Frontal cortex (tissue), 4 donors: ENCODE data around the gene UIMC1. TPM values are rescaled to one million over a fixed set of nuclear protein-coding genes. Genes with fewer than 3 reads are reported as not detected.

Source experiments
- DNase-seq, 2 donors: peaks; one replicate each; pipeline ENCODE4 v3.0.0; 2012; ENCODE audit warnings: low spot score in 2 of 2
- FAIRE-seq: peaks from 2 replicates; lab custom pipeline; 2012; peaks lifted over from hg19 to GRCh38; lab: Jason Lieb, UNC
- total RNA-seq: library from RNA; depleted of rRNA; stranded (reverse); fragments of >200 nt; gene quantifications from one replicate; pipeline ENCODE4 v1.2.3, GENCODE V29; 2014
- donor health status: control.
- donor health status: control.
- donor health status: control.

Gene UIMC1
- total RNA-seq, 1 donor from 2014 or later, result 109 TPM

- FAIRE-seq (no peak), DNase-seq (no peak)
Measured at GRCh38 chr5:176965633-176966032, 40.9 kb downstream of the UIMC1 start.

DNA sequence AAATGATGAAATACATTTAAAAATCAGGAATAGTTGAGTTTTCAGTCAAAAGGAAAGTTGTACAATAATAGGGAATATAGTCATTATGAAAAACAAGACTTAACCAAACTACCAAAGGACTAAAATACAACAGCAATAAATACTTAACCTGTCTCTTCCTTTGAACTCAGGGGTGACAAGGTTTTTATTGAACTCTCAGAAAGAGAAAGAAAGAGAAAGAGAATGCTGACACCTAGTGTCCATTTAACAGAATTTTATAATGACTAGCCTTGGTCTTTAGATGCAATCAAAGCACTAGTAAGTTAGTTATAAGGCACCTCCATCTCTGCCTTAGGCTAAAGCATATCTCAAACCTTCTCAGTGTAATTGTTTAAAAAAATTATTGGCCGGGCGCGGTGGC lies 47.5 kb downstream of the UIMC1 start:
- peak in 1 of 2 donors; percentile 31 for DNase-seq
- FAIRE-seq, result no peak

DNA sequence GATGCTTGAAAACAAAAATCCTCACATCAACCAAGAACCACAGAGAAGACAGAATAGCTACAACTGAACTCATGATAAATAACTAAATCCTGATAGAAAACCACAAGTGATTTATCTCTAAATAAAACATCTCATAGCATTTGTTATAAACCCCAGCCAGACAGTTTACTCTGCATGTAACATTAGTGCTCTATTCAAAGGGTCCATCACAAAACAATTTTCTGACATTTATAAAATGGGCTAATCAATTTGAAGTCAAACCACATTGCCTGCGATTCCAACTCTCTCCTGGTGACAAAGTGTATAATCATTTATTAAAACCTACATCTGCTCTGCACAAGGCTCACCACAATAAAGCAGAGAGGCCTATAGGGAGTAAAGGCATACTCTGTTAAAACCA lies 49.8 kb downstream of the UIMC1 start:
- FAIRE-seq (no peak), DNase-seq (no peak)

DNA sequence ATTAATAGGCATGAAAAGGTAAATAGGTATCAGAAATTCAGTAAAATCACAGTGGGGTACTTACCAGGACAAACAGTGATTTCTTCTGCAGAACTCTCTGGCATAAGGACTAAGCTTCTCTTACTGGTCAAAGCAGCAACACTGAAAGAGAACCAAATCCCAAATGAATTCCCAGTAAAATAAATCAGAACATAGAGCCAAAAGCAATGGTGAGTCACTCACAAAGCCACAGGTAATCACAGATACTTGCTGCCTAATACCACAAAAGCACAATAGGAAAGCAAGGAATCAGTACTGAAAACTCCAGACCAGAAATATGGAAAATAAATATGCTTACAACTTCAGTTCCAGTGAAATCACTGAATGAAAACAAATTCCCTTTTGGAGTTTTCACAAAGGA lies 50.7 kb downstream of the UIMC1 start:
- FAIRE-seq (no peak), DNase-seq (no peak)

DNA sequence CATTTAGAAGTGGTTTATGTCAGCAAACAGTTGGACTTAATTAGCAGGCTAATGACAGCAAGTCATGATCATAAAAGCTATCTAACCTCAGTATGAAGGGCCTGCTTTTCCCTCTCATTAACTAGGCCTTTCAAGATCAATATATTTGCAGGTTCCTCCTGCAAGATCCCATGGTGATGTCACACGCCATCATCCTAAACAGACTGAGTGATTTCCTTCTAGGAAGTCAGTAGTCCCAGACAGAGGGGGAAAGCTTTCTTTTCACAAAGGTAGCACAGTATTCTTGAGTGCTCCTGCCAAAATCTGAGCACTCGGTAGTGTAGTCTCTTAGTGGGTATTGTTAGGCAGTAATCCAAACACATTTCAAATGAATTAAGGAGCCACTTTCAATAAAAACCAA lies 52.5 kb downstream of the UIMC1 start:
- DNase-seq (no peak), FAIRE-seq (no peak)

DNA sequence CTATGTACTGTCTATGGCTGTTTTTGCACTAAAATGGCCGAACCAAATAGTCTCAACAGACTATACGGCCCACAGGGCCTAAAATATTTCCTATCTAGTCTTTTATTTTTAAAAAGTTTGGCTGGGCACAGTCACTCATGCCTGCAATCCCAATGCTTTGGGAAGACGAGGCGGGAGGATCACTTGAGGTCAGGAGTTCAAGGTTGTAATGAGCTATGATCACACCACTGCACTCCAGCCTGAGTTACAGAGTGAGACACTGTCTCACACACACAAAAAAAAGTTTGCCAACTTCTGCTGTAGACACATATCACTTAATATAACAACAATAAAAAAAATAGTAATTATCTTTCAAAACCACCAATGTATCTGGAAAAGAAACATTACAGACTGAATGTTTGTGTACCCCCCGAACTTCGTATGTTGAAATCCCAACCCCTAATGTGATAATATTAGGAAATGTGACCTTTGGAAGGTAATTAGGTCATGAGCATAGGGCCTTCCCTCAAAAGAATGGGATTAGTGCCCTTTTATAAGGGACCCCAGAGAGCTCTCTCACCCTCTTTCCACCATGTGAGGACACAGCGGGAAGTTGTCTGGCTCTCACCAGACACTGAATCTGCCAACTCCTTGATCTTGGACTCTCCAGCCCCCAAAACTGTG lies 53.9 kb downstream of the UIMC1 start:
- no peak for DNase-seq
- FAIRE-seq, result no peak

GRCh38 chr5:176948458-176948857 lies 58.1 kb downstream of the UIMC1 start:
- FAIRE-seq (no peak), DNase-seq (no peak)

DNA sequence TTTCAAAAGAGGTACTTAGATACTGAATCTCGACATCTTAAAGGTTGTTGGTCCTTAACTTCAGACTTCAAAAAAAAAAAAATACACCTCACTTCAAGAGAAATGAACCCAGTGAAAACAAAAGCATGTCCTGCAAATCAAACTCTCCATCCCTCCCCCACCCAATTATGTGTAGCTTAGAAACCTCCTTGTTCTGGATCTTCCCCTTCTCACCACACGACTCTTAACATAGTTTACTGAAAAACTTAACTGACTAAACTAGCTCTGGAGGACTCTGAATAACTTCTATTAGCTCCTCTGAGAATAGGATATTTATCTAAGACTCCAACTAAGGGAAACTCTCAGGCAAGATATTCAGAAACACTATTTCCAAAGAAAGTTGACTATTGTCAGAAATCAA lies 58.7 kb downstream of the UIMC1 start:
- no peak for FAIRE-seq

GRCh38 chr5:176944268-176944667 lies 62.3 kb downstream of the UIMC1 start:
- no peak for FAIRE-seq
- no peak for DNase-seq

More for the DNA sequence above, 58.7 kb downstream of the UIMC1 start:
- no peak for DNase-seq

DNA sequence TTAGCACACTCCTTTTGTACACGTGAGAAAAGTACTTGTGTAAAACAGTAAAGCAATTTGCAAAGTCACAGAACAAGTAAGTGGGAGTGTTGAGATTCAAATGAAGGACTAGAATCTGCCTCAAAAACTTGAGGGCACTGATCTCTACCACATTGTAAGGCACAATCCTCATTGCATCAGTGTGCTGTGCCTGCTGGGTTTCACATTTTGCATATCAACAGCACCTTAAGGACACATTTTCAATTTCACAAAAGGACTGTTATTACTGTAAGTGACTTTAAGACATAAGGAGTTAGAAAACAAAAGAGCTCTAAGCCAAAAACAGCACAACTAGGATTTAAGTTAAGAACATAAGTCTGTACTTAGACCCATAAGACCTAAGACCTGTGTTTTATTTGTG lies 62.8 kb downstream of the UIMC1 start:
- FAIRE-seq, result no peak
- DNase-seq, result no peak

- FAIRE-seq (no peak), DNase-seq (no peak)
Measured at GRCh38 chr5:176941951-176942350, 64.6 kb downstream of the UIMC1 start.

- DNase-seq (no peak), FAIRE-seq (no peak)
Measured at GRCh38 chr5:176938472-176938871, 68.1 kb downstream of the UIMC1 start.

DNA sequence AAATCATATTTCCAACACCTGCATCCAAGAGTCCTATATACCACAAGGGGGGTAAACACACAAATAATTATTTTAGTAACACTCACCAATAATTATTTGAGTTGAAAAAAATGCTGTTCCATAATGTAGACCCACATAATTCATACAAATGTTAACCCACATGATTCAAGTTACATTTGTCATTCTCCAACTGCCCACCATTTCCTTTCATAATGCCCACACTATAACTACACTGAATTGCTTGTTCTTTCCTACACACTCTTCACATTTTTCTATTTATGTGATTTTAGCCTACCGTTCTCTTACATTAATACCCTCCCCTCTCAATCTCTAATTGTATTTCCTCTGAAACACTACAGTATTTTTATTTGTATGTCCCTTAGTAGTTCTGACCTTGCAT lies 71.6 kb downstream of the UIMC1 start:
- DNase-seq (no peak), FAIRE-seq (no peak)

DNA sequence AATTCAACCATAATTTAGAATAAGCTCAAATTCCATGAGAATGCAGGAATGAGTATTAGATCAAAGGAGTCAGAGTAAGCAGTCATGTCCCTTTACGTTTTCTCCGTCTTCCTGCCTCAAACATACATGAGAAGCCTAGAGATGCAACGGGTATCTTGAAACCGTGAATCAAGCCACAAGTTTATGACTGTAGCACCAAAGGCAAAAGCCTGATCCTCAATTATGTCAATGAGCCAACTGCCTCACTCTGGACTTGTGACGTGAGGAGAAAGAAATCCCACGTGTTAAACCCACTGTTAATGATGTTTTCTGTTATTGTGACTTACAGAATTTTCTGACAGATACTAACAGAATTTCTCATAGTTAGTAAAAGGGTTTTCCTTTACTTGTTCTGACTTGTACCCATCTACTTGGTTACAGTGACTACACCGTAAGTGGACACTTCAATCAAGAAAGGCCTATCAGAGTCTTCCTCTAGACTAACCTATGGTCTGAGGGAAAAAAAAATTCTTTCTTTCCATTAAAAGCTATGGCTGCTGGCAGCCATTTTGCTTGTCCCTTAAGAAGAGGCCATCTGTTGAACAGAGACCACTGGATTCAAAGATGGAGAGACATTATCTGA lies 72.2 kb downstream of the UIMC1 start:
- no peak for FAIRE-seq

GRCh38 chr5:176929654-176930053 lies 76.9 kb downstream of the UIMC1 start:
- no peak for DNase-seq
- no peak for FAIRE-seq

More for the DNA sequence above, 72.2 kb downstream of the UIMC1 start:
- DNase-seq, result no peak

GRCh38 chr5:176927562-176927961 lies 79.0 kb downstream of the UIMC1 start:
- DNase-seq (no peak), FAIRE-seq (no peak)

DNA sequence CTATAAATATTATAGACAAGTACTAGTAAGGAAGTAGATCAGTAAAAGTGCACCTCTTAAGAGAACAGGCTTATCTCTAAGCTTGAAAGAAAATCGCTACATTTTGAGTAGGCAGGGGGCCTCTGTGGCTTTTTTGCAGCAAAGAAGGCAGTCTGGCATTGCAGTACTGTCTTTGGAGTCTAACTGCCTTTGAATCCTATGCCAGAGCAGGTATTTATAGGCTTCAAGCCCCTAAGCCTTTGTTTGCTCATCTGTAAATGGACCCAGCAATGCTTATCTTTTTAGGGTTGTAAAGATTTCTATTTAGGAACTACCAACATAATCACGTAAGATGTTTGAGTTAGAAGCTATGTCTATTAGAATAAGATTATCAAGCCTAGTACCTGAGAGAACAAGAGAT lies 83.8 kb downstream of the UIMC1 start:
- FAIRE-seq, result no peak
- DNase-seq, result no peak

DNA sequence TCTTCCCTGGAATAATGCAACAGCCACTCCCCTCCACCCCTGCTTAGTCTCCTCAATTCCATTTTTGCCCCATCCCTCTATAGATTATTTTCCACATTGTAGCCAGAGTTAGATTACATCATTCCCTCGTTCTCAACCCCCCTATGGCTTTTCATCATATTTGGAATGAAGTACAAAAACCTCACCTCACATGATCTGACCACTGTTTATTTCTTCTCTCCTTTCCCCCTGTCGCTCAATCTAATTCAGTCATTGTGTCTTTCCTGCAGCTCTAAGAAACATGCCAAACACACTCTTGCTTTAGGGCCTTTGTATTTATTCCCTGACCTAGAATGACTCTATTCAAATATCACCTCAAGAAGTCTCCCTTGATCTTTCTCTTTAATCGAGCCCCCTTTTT lies 84.9 kb downstream of the UIMC1 start:
- FAIRE-seq (no peak), DNase-seq (no peak)

DNA sequence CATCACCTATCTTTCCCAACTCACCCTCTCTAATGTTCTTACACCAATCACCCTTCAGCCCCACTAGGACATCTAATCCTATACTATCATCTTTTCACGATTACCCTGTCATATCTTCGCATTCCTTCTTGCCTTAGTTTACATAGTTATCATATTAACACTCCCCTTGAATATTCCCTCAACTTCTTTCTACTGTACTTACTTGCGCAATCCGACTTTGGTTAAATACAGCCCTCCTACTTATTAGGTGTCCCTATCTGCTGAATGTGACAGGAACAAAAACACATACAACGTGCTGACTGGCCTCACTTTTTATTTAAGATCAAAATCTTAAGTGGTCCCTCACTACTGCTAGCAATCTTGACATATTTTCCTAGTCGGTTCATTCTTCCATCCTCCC lies 88.0 kb downstream of the UIMC1 start:
- DNase-seq, result no peak
- no peak for FAIRE-seq

GRCh38 chr5:176916337-176916736 lies 90.2 kb downstream of the UIMC1 start:
- FAIRE-seq (no peak), DNase-seq (no peak)

- FAIRE-seq, result no peak
- DNase-seq, result no peak
Measured at GRCh38 chr5:176915906-176916305, 90.7 kb downstream of the UIMC1 start.

DNA sequence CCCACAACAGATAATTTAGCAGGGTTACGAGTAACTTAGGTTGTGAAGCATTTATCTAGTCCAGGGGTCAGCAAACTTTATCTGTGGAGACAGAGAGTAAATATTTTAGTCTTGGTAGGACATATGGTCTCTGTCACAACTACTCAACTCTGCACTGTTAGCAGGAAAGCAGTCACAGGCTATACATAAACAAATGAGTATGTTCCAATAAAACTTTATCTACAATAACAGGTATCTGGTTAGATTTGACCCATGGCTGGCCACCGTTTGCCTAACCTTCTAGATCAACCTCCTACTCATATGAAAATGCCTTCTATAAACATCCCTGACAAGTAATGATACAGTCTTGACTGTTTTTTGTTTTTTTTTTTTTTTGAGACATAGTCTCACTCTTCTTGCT lies 94.5 kb downstream of the UIMC1 start:
- DNase-seq (no peak), FAIRE-seq (no peak)
